ENCODE results near the gene SSH2. TPM values are rescaled to one million over a fixed set of nuclear protein-coding genes. Genes with fewer than 3 reads are reported as not detected.
A peak's percentile ranks its signal among the peaks of the same experiment; 100 is the strongest.

Gene SSH2
- total and polyA plus RNA-seq, 4 donors: 7.5 to 14.1 (median 11.2) TPM

GRCh38 chr17:29778956-29779811 lies 150.8 kb downstream of the SSH2 start:
- TF ChIP-seq HNF4G (IDR thresholded peaks at IDR 0.05): no peak
- TF ChIP-seq RAD21 (IDR thresholded peaks at IDR 0.05): peak; percentile 87
- TF ChIP-seq, protein P1, sequence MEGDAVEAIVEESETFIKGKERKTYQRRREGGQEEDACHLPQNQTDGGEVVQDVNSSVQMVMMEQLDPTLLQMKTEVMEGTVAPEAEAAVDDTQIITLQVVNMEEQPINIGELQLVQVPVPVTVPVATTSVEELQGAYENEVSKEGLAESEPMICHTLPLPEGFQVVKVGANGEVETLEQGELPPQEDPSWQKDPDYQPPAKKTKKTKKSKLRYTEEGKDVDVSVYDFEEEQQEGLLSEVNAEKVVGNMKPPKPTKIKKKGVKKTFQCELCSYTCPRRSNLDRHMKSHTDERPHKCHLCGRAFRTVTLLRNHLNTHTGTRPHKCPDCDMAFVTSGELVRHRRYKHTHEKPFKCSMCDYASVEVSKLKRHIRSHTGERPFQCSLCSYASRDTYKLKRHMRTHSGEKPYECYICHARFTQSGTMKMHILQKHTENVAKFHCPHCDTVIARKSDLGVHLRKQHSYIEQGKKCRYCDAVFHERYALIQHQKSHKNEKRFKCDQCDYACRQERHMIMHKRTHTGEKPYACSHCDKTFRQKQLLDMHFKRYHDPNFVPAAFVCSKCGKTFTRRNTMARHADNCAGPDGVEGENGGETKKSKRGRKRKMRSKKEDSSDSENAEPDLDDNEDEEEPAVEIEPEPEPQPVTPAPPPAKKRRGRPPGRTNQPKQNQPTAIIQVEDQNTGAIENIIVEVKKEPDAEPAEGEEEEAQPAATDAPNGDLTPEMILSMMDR (IDR thresholded peaks at IDR 0.05; ENCODE audit: low read depth, low read length, missing input control): peak; percentile 61
- TF ChIP-seq EGR1 (IDR thresholded peaks at IDR 0.05; ENCODE audit: low read depth in 2 of 2): no peak
- TF ChIP-seq RXRA (IDR thresholded peaks at IDR 0.05): no peak
- no peak overlapping the region for H3K27ac ChIP-seq (ENCODE audit: low read depth in 1 of 2, low read length in 2 of 2)
- no peak overlapping the region for H3K9ac ChIP-seq (ENCODE audit: low read depth in 1 of 2, low read length in 2 of 2)
- H3K36me3 ChIP-seq (ENCODE audit: control insufficient read depth in 4 of 4, insufficient read depth in 3 of 4, low read depth in 1 of 4, low read length in 3 of 4): no peaks in the 10 kb centered on the region
- WGBS: 62% methylated on average over 8 of the region's 8 CpGs
- H3K27me3 ChIP-seq (ENCODE audit: control insufficient read depth in 4 of 4, insufficient read depth in 4 of 4, low read length in 3 of 4): no peaks in the 10 kb centered on the region
- DNase-seq (ENCODE audit: low spot score): peak; percentile 74
- no peak overlapping the region for H3K4me3 ChIP-seq (ENCODE audit: low read depth in 1 of 3, low read length in 3 of 3)
- H3K9me3 ChIP-seq (ENCODE audit: control insufficient read depth in 4 of 4, low read length in 3 of 4): no peaks in the 10 kb centered on the region
- no peaks in the 10 kb centered on the region for H3K4me1 ChIP-seq (ENCODE audit: control insufficient read depth in 4 of 4, insufficient read depth in 4 of 4, low read length in 3 of 4)

GRCh38 chr17:29777663-29778062 lies 152.4 kb downstream of the SSH2 start:
- 96% methylated on average over 1 of the region's 1 CpG for WGBS
- H3K9ac ChIP-seq (ENCODE audit: low read depth in 1 of 2, low read length in 2 of 2): no peak overlapping the region
- no peak overlapping the region for H3K27ac ChIP-seq (ENCODE audit: low read depth in 1 of 2, low read length in 2 of 2)
- DNase-seq (ENCODE audit: low spot score): no peak
- H3K36me3 ChIP-seq (ENCODE audit: control insufficient read depth in 4 of 4, insufficient read depth in 3 of 4, low read depth in 1 of 4, low read length in 3 of 4): no peaks in the 10 kb centered on the region
- TF ChIP-seq FOXA2 (IDR thresholded peaks at IDR 0.05) (no peak), YY1 (IDR thresholded peaks at IDR 0.05) (no peak), ZBTB33 (IDR thresholded peaks at IDR 0.05) (no peak), JUND (IDR thresholded peaks at IDR 0.05) (no peak), SP1 (IDR thresholded peaks at IDR 0.05) (no peak), NR2F2 (IDR thresholded peaks at IDR 0.05) (no peak), RAD21 (IDR thresholded peaks at IDR 0.05) (no peak)
- TF ChIP-seq, protein P2, sequence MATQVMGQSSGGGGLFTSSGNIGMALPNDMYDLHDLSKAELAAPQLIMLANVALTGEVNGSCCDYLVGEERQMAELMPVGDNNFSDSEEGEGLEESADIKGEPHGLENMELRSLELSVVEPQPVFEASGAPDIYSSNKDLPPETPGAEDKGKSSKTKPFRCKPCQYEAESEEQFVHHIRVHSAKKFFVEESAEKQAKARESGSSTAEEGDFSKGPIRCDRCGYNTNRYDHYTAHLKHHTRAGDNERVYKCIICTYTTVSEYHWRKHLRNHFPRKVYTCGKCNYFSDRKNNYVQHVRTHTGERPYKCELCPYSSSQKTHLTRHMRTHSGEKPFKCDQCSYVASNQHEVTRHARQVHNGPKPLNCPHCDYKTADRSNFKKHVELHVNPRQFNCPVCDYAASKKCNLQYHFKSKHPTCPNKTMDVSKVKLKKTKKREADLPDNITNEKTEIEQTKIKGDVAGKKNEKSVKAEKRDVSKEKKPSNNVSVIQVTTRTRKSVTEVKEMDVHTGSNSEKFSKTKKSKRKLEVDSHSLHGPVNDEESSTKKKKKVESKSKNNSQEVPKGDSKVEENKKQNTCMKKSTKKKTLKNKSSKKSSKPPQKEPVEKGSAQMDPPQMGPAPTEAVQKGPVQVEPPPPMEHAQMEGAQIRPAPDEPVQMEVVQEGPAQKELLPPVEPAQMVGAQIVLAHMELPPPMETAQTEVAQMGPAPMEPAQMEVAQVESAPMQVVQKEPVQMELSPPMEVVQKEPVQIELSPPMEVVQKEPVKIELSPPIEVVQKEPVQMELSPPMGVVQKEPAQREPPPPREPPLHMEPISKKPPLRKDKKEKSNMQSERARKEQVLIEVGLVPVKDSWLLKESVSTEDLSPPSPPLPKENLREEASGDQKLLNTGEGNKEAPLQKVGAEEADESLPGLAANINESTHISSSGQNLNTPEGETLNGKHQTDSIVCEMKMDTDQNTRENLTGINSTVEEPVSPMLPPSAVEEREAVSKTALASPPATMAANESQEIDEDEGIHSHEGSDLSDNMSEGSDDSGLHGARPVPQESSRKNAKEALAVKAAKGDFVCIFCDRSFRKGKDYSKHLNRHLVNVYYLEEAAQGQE (IDR thresholded peaks at IDR 0.05): no peak
- H3K27me3 ChIP-seq (ENCODE audit: control insufficient read depth in 4 of 4, insufficient read depth in 4 of 4, low read length in 3 of 4): no peaks in the 10 kb centered on the region
- no peaks in the 10 kb centered on the region for H3K4me1 ChIP-seq (ENCODE audit: control insufficient read depth in 4 of 4, insufficient read depth in 4 of 4, low read length in 3 of 4)
- H3K9me3 ChIP-seq (ENCODE audit: control insufficient read depth in 4 of 4, low read length in 3 of 4): no peaks in the 10 kb centered on the region
- no peak overlapping the region for H3K4me3 ChIP-seq (ENCODE audit: low read depth in 1 of 3, low read length in 3 of 3)
